AG09309 (cell line): ENCODE data around the gene PCDH10.

ENCODE experiments used
- DNase-seq: peaks from one replicate; pipeline ENCODE4 v3.0.0-alpha.2; 2010; ENCODE audit warnings: low read depth
- H3K4me3 ChIP-seq: 2 replicates; pipeline ENCODE4 v1.5.1; 2011; ENCODE audit warnings: mild to moderate bottlenecking, low read depth, low read length, moderate library complexity; ENCODE audit not compliant: control insufficient read depth
- TF ChIP-seq, protein P1 (sequence below): IDR thresholded peaks from 2 replicates; pipeline ENCODE4 v1.5.1; 2011; ENCODE audit warnings: mild to moderate bottlenecking, low read depth, low read length, inconsistent platforms; ENCODE audit not compliant: insufficient read depth, control insufficient read depth; ENCODE audit errors: missing control alignments

The PCDH10 gene

GRCh38 chr4:133162941-133163340 lies 13.8 kb downstream of the PCDH10 start:
- no peak for DNase-seq
- TF ChIP-seq, protein P1, sequence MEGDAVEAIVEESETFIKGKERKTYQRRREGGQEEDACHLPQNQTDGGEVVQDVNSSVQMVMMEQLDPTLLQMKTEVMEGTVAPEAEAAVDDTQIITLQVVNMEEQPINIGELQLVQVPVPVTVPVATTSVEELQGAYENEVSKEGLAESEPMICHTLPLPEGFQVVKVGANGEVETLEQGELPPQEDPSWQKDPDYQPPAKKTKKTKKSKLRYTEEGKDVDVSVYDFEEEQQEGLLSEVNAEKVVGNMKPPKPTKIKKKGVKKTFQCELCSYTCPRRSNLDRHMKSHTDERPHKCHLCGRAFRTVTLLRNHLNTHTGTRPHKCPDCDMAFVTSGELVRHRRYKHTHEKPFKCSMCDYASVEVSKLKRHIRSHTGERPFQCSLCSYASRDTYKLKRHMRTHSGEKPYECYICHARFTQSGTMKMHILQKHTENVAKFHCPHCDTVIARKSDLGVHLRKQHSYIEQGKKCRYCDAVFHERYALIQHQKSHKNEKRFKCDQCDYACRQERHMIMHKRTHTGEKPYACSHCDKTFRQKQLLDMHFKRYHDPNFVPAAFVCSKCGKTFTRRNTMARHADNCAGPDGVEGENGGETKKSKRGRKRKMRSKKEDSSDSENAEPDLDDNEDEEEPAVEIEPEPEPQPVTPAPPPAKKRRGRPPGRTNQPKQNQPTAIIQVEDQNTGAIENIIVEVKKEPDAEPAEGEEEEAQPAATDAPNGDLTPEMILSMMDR, result no peak
- no peak overlapping the region for H3K4me3 ChIP-seq

DNA sequence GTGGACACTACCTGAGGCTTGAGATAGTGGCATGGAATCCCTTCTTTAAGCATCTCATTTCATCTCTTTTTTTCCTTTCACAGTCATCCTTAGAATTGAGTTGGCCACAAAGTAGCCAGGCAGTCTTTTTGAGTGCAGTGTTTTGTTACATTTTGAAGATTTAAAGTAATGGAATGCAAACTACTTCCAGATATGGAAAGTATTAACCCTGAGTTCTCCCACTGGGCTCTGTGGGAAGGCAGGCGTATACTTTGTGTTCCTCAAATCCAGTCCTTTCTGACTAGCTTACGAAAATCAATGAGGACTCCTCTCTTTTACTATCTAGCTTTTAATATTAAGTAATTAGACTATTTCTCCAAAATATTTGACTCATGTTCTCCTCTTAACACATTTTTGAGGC lies 29.9 kb downstream of the PCDH10 start:
- H3K4me3 ChIP-seq, result no peak overlapping the region
- TF ChIP-seq, protein P1, result no peak
- no peak for DNase-seq

- H3K4me3 ChIP-seq, result no peak overlapping the region
- TF ChIP-seq, protein P1, result no peak
- no peak for DNase-seq
Measured at GRCh38 chr4:133186210-133186609, 37.1 kb downstream of the PCDH10 start.

DNA sequence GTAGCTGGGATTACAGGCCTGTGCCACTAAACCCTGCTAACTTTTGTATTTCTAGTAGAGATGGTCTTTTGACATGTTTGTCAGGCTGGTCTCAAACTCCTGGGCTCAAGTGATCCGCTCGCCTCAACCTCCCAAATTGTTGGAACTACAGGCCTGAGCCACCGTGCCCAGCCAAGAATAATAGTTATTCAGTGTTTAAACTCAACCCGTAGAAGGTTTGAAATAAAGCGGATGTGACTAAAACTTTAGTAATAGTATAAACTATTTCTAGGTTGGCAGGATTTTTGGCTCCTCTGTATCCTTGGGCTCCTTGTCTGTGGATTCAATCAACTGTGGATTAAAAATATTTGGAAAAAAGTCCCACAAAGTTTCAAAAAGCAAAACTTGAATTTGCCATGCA lies 37.8 kb downstream of the PCDH10 start:
- TF ChIP-seq, protein P1, result no peak
- H3K4me3 ChIP-seq, result no peak overlapping the region
- no peak for DNase-seq

DNA sequence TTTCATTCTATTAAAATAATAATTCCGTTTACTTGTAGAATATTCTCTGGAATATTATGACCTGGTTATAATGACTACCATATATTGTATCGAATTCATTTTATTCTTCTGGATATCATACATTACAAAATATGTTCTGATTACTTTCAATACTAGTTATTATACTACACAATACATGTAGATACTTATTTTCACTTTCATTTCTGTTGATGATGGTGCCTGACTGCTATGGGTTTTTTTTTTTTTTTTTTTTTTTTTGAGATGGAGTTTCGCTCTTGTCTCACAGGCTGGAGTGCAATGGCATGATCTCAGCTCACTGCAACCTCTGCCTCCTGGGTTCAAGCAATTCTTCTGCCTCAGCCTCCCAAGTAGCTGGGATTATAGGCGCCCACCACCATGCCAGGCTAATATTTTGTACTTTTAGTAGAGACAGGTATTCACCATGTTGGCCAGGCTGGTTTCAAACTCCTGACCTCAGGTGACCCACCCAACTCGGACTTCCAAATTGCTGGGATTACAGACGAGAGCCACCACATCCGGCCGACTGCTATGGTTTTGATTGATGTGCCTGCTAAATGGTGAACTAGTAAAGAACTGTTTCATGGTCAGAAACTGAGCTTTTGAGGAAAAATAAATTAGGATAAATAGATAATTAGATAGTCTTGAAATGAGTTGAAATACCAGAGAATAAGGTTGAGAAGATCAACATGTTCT lies 39.5 kb downstream of the PCDH10 start:
- TF ChIP-seq, protein P1, result no peak
- no peak overlapping the region for H3K4me3 ChIP-seq
- DNase-seq, result no peak

DNA sequence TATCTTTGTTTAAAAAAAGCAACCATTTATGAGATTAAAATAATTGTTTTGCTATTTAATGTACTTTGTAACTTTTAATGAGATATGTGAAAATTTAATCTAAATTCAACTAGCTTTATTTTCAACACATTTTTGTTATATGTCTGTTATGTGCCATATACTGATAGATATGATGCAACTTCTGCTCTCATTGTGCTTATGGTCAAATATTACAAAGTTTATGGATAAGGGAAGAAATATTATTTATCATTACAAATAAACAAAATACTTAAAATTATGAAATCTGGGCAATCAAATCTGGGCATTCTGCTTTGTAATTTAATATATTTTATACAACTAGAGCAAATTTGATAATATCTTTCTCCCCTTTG lies 40.0 kb downstream of the PCDH10 start:
- TF ChIP-seq, protein P1, result no peak
- no peak overlapping the region for H3K4me3 ChIP-seq
- no peak for DNase-seq
